ENCODE measurements around the gene ZCCHC3.

DNA sequence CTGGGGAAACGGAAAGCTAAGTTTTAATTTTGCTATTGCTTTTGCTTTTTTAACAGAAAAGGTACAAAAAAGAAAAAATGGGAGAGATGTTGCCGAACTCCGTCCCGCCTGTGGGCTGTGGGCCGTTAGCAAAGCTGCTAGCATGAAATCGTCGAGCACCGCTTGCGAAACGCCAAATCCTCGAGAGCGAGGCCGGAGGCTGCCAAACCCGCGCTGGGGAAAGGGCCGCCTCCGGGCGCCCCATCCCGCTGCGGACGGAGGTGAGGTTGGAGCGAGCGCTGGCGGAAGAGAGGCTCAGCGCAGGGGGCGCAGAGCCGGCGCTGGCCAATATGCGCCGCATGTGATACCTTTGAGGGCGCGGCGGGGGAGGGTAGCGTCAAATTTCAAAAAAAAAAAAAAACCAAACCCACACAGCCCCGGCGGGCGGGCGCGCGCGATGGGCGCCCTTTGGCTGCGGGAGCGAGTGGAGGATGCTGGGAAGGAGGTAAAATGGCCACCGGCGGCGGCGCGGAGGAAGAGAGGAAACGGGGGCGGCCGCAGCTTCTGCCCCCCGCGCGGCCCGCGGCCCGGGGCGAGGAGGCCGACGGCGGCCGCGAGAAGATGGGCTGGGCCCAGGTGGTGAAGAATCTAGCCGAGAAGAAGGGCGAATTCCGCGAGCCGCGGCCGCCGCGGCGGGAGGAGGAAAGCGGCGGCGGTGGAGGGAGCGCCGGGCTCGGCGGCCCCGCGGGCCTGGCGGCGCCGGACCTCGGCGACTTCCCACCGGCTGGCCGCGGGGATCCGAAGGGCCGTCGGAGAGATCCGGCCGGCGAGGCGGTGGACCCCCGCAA lies at the start of gene ZCCHC3:
- TF ChIP-seq, protein P1, sequence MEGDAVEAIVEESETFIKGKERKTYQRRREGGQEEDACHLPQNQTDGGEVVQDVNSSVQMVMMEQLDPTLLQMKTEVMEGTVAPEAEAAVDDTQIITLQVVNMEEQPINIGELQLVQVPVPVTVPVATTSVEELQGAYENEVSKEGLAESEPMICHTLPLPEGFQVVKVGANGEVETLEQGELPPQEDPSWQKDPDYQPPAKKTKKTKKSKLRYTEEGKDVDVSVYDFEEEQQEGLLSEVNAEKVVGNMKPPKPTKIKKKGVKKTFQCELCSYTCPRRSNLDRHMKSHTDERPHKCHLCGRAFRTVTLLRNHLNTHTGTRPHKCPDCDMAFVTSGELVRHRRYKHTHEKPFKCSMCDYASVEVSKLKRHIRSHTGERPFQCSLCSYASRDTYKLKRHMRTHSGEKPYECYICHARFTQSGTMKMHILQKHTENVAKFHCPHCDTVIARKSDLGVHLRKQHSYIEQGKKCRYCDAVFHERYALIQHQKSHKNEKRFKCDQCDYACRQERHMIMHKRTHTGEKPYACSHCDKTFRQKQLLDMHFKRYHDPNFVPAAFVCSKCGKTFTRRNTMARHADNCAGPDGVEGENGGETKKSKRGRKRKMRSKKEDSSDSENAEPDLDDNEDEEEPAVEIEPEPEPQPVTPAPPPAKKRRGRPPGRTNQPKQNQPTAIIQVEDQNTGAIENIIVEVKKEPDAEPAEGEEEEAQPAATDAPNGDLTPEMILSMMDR (IDR thresholded peaks at IDR 0.05): peak in 1 of 7 experiments; percentile 40
- peak; percentile 57 to 78 (median 72) for TF ChIP-seq POLR2AphosphoS5 (IDR thresholded peaks at IDR 0.05)
- TF ChIP-seq EP300 (IDR thresholded peaks at IDR 0.05): no peak

All from stomach (tissue), 4 donors.